A673 (cell line): Measurements from ENCODE around the gene TRAM2.

ENCODE experiments used
- EZH2 ChIP-seq: fragments of 200-600 bp; sonication (generic); IDR thresholded peaks from 2 replicates; pipeline ENCODE4 v1.6.1; 2017; ENCODE audit warnings: borderline replicate concordance, low read depth, mild to moderate bottlenecking, mixed read lengths, antibody characterized with exemption, low read length; ENCODE audit not compliant: poor library complexity, severe bottlenecking
- TF ChIP-seq, protein P1 (sequence below): fragments of 300-800, 200-600 bp; sonication (generic); conservative IDR thresholded peaks from 2 replicates; pipeline ENCODE4 v1.5.1; 2017; ENCODE audit warnings: low read depth, mild to moderate bottlenecking, antibody characterized with exemption, low read length, moderate library complexity, mixed read lengths

DNA sequence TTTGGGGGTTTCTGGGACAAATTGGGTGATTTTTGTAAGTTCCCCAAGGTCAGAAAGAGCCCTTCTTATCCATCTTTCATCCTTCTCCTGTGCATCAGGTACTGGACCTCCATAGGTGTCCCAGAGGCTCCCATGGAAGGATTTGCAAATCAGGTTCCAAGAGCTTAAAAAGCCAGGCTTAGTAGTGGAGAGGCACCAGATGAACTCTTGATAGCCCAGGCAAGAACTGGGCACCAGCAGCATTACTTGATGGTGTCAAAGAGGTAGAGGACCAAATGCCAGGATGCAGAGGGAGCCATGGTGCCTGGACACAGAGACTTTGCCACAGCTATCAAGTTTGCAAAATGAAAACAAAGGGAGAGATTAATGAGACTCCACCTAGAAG lies 20.9 kb upstream of the TRAM2 start:
- TF ChIP-seq, protein P1, sequence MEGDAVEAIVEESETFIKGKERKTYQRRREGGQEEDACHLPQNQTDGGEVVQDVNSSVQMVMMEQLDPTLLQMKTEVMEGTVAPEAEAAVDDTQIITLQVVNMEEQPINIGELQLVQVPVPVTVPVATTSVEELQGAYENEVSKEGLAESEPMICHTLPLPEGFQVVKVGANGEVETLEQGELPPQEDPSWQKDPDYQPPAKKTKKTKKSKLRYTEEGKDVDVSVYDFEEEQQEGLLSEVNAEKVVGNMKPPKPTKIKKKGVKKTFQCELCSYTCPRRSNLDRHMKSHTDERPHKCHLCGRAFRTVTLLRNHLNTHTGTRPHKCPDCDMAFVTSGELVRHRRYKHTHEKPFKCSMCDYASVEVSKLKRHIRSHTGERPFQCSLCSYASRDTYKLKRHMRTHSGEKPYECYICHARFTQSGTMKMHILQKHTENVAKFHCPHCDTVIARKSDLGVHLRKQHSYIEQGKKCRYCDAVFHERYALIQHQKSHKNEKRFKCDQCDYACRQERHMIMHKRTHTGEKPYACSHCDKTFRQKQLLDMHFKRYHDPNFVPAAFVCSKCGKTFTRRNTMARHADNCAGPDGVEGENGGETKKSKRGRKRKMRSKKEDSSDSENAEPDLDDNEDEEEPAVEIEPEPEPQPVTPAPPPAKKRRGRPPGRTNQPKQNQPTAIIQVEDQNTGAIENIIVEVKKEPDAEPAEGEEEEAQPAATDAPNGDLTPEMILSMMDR = no peak
- no peak for TF ChIP-seq EZH2
